GM12878 (cell line): ENCODE data around the gene AIG1. TPM values are rescaled to one million over a fixed set of nuclear protein-coding genes. Genes with fewer than 3 reads are reported as not detected.

Source experiments
- ATAC-seq: fragments of 200-7000 bp; cut with Tn5 transposase; 3 replicates; pipeline ENCODE4 v1.9.1; 2020; ENCODE audit warnings: mild to moderate bottlenecking, moderate library complexity
- BruUV-seq: library from RNA; stranded (reverse); fragments of 400-500 nt; replicated peaks from 2 replicates; lab custom pipeline; 2021; lab: Mats Ljungman, UMichigan
- CTCF ChIA-PET: fragments of 300-600 bp; sonication (Branson Sonifier 250); formaldehyde crosslinking; extraction: SDS; loops from one replicate; lab custom pipeline; 2021; ENCODE audit warnings: inconsistent platforms; lab: Yijun Ruan, JAX
- POLR2A ChIA-PET: fragments of 350-600 bp; formaldehyde crosslinking; extraction: SDS; loops from one replicate; lab custom pipeline; 2021; ENCODE audit warnings: inconsistent platforms; lab: Charles Lee
- RAD21 ChIA-PET: fragments of 300-600 bp; sonication (Branson Sonifier 250); formaldehyde crosslinking; loops from one replicate; lab custom pipeline; 2023; ENCODE audit warnings: antibody characterized with exemption; ENCODE audit not compliant: unreplicated experiment; lab: Charles Lee
- SMC1A ChIA-PET: fragments of 300-600 bp; sonication (Branson Sonifier 250); formaldehyde crosslinking; loops from one replicate; lab custom pipeline; 2023; ENCODE audit not compliant: unreplicated experiment, uncharacterized antibody; lab: Charles Lee
- DNase-seq: peaks from one replicate; pipeline ENCODE4 v3.0.0-alpha.2; 2011; ENCODE audit warnings: low read depth, low spot score
- FAIRE-seq: peaks from 3 replicates; lab custom pipeline; 2011; peaks lifted over from hg19 to GRCh38; lab: Jason Lieb, UNC
- H2AFZ ChIP-seq: 2 replicates; pipeline ENCODE4 v1.6.0; 2011; ENCODE audit warnings: low read depth, low read length, control low read depth; ENCODE audit not compliant: control insufficient read depth
- H3K27ac ChIP-seq: 2 replicates; pipeline ENCODE4 v1.5.1; 2011; ENCODE audit warnings: control low read depth; ENCODE audit not compliant: control insufficient read depth, insufficient read depth
- H3K27me3 ChIP-seq, 2 experiments: replicated peaks in 1 of 2; 2 replicates each; pipeline versions ENCODE4 v1.6.0 to v1.6.1; 2011; ENCODE audit warnings: low read length in 1 of 2; ENCODE audit not compliant: control insufficient read depth in 2 of 2, insufficient read depth in 2 of 2
- H3K36me3 ChIP-seq, 2 experiments: 2 replicates each; pipeline ENCODE4 v1.5.1; 2011; ENCODE audit warnings: low read length in 1 of 2; ENCODE audit not compliant: control insufficient read depth in 2 of 2, insufficient read depth in 2 of 2
- H3K4me1 ChIP-seq: 2 replicates; pipeline ENCODE4 v1.6.1; 2011; ENCODE audit warnings: mild to moderate bottlenecking, low read length, moderate library complexity, mixed read lengths; ENCODE audit not compliant: control insufficient read depth, insufficient read depth
- H3K4me2 ChIP-seq: 2 replicates; pipeline ENCODE4 v1.6.0; 2011; ENCODE audit warnings: control low read depth; ENCODE audit not compliant: control insufficient read depth, insufficient read depth
- H3K4me3 ChIP-seq: fragments of 200-600 bp; sonication (generic); 2 replicates; pipeline ENCODE4 v1.5.1; 2016
- H3K79me2 ChIP-seq: 2 replicates; pipeline ENCODE4 v1.6.0; 2011; ENCODE audit warnings: low read length; ENCODE audit not compliant: control insufficient read depth, insufficient read depth
- H3K9ac ChIP-seq: 2 replicates; pipeline ENCODE4 v1.8.0; 2011; ENCODE audit warnings: low read length, control low read depth, mixed read lengths; ENCODE audit not compliant: control insufficient read depth, insufficient read depth
- H3K9me3 ChIP-seq: replicated peaks from 3 replicates; pipeline ENCODE4 v1.5.1; 2011; ENCODE audit warnings: mild to moderate bottlenecking, low read length; ENCODE audit not compliant: control insufficient read depth, insufficient read depth
- H4K20me1 ChIP-seq: 2 replicates; pipeline ENCODE4 v1.6.0; 2011; ENCODE audit not compliant: control insufficient read depth, insufficient read depth
- ATF7 ChIP-seq: fragments of 450-650 bp; IDR thresholded peaks from 2 replicates; pipeline ENCODE4 v1.6.1; 2016; ENCODE audit warnings: low read depth, mild to moderate bottlenecking
- CEBPZ ChIP-seq: fragments of 150-350 bp; IDR thresholded peaks from 2 replicates; pipeline ENCODE4 v1.6.1; 2016; ENCODE audit warnings: low read depth, low read length
- GABPA ChIP-seq: IDR thresholded peaks from 2 replicates; pipeline ENCODE4 v1.6.1; 2014; ENCODE audit warnings: antibody characterized with exemption, low read depth, mild to moderate bottlenecking, inconsistent platforms
- IKZF1 ChIP-seq: fragments of 450-650 bp; conservative IDR thresholded peaks from 2 replicates; pipeline ENCODE4 v1.6.1; 2017; ENCODE audit warnings: antibody characterized with exemption, mild to moderate bottlenecking
- IRF5 ChIP-seq: fragments of 450-650 bp; IDR thresholded peaks from 2 replicates; pipeline ENCODE4 v1.6.1; 2017; ENCODE audit warnings: borderline replicate concordance
- NFIC ChIP-seq: IDR thresholded peaks from 2 replicates; pipeline ENCODE4 v1.6.1; 2012; ENCODE audit warnings: low read depth, mild to moderate bottlenecking, inconsistent platforms, low read length, moderate library complexity
- PAX8 ChIP-seq: fragments of 450-650 bp; IDR thresholded peaks from 2 replicates; pipeline ENCODE4 v1.6.1; 2017; ENCODE audit warnings: mild to moderate bottlenecking, moderate library complexity
- RB1 ChIP-seq: fragments of 450-650 bp; formaldehyde crosslinking; IDR thresholded peaks from 2 replicates; pipeline ENCODE4 v1.6.1; 2017; ENCODE audit warnings: mild to moderate bottlenecking, borderline replicate concordance
- SMAD5 ChIP-seq: IDR thresholded peaks from 2 replicates; pipeline ENCODE4 v1.6.1; 2016; ENCODE audit warnings: antibody characterized with exemption, low read depth
- ZBTB4 ChIP-seq: fragments of 450-650 bp; formaldehyde crosslinking; IDR thresholded peaks from 2 replicates; pipeline ENCODE4 v1.4.0; 2022; ENCODE audit warnings: mild to moderate bottlenecking, moderate library complexity
- ZNF592 ChIP-seq: fragments of 450-650 bp; IDR thresholded peaks from 2 replicates; pipeline ENCODE4 v1.6.1; 2017; ENCODE audit warnings: mild to moderate bottlenecking, moderate library complexity
- WGBS: methylation state at CpG from one replicate; pipeline ENCODE4 v1.1.6; 2016; ENCODE audit warnings: low lambda C conversion rate; ENCODE audit not compliant: insufficient replicate concordance, insufficient coverage; ENCODE audit errors: missing lambda C conversion rate; 5-methylcytosine and 5-hydroxymethylcytosine counted together
- in situ Hi-C: fragments of 300-500 bp; cut with MboI; formaldehyde crosslinking; loops from 9 replicates; pipeline ENCODE4 v1.14.3; 2018; ENCODE audit warnings: mixed read lengths
- intact Hi-C: fragments of 100-400 bp; cut with micrococcal nuclease; formaldehyde crosslinking; loops from one replicate; pipeline ENCODE4 v1.14.2; 2022; ENCODE audit not compliant: unreplicated experiment
- polyA plus RNA-seq, 11 experiments: library from polyadenylated mRNA; depleted of rRNA in 4 of 11; unstranded in 6 of 11; stranded (reverse) in 5 of 11; fragments of >200 nt; fragmentation: Nextera tagmentation in 4 of 11; fragmentation: Illumina TruSeq in 1 of 11; extraction: Ambion mirVana in 4 of 11; extraction: Trizol in 1 of 11; gene quantifications; 1 replicate in 1 of 11; 2 replicates in 10 of 11; pipeline versions ENCODE4 v1.2.1 to v1.2.3, GENCODE V29; 2011 to 2016; ENCODE audit warnings: inconsistent platforms in 2 of 11, missing spikeins in 2 of 11, low read depth in 1 of 11
- total RNA-seq, 4 experiments: library from RNA; depleted of rRNA in 3 of 4; stranded (reverse); fragments of >200 nt in 3 of 4; fragmentation: Illumina TruSeq in 1 of 4; extraction: Trizol in 1 of 4; gene quantifications; 2 replicates each; pipeline versions ENCODE4 v1.2.1 to v1.2.3, GENCODE V29; 2013 to 2021

The AIG1 gene
- total and polyA plus RNA-seq, 10 of the 15 experiments (the other 5 are each of a cell fraction or from before 2014, with no cell fraction given) = 27.0 to 74.5 (median 36.4) TPM

- TF ChIP-seq ZNF592 = no peak
- TF ChIP-seq, all 136 proteins: peak for 0
Measured at GRCh38 chr6:143197377-143197776, 136.7 kb downstream of the AIG1 start (continued).

- 54% methylated on average over 5 of the region's 5 CpGs for WGBS
- H3K79me2 ChIP-seq = no peaks in the 10 kb centered on the region
- ATAC-seq (no peak), DNase-seq (no peak), FAIRE-seq (no peak)
- no peak overlapping the region for H3K4me3 ChIP-seq
- H3K4me1 ChIP-seq = no peaks in the 10 kb centered on the region
- in situ Hi-C loops (no loop called here), intact Hi-C loops (no loop called here)
- no peaks in the 10 kb centered on the region for H3K27me3 ChIP-seq
- RAD21 ChIA-PET = interaction anchor here (1.2 kb wide), 1 partner anchor 216 kb away, joined by 3 read pairs; no protein-coding TSS in a partner anchor
- no peaks in the 10 kb centered on the region for H3K36me3 ChIP-seq
- H3K4me2 ChIP-seq = no peak overlapping the region
- H4K20me1 ChIP-seq = no peaks in the 10 kb centered on the region
- no peak overlapping the region for H3K27ac ChIP-seq
- POLR2A ChIA-PET = no interaction called here
- SMC1A ChIA-PET = interaction anchor here (0.8 to 1.0 kb wide), 2 partner anchors 10 to 13 kb away, joined by 3 to 4 read pairs; no protein-coding TSS in a partner anchor
- no TSS peak for BruUV-seq
- no peak overlapping the region for H2AFZ ChIP-seq
- H3K9me3 ChIP-seq = no peaks in the 10 kb centered on the region
- H3K9ac ChIP-seq = no peak overlapping the region
- CTCF ChIA-PET = no interaction called here
- TF ChIP-seq ZBTB4 (CRISPR knock-in tag) = no peak
- no peak for TF ChIP-seq CEBPZ
- TF ChIP-seq IRF5 = no peak
- no peak for TF ChIP-seq PAX8
- TF ChIP-seq SMAD5 = no peak
- no peak for TF ChIP-seq GABPA
- no peak for TF ChIP-seq RB1
- TF ChIP-seq ATF7 = no peak
- TF ChIP-seq IKZF1 = no peak
- no peak for TF ChIP-seq NFIC
Measured at GRCh38 chr6:143198312-143198711, 137.6 kb downstream of the AIG1 start.
